ENCODE data around the gene PLEKHA8. TPM values are rescaled to one million over a fixed set of nuclear protein-coding genes. Genes with fewer than 3 reads are reported as not detected.
A peak's percentile ranks its signal among the peaks of the same experiment; 100 is the strongest.

The PLEKHA8 gene, protein sequence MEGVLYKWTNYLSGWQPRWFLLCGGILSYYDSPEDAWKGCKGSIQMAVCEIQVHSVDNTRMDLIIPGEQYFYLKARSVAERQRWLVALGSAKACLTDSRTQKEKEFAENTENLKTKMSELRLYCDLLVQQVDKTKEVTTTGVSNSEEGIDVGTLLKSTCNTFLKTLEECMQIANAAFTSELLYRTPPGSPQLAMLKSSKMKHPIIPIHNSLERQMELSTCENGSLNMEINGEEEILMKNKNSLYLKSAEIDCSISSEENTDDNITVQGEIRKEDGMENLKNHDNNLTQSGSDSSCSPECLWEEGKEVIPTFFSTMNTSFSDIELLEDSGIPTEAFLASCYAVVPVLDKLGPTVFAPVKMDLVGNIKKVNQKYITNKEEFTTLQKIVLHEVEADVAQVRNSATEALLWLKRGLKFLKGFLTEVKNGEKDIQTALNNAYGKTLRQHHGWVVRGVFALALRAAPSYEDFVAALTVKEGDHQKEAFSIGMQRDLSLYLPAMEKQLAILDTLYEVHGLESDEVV
- total RNA-seq = 10 to 100 TPM; 11.7 to 14.9 TPM

DNA sequence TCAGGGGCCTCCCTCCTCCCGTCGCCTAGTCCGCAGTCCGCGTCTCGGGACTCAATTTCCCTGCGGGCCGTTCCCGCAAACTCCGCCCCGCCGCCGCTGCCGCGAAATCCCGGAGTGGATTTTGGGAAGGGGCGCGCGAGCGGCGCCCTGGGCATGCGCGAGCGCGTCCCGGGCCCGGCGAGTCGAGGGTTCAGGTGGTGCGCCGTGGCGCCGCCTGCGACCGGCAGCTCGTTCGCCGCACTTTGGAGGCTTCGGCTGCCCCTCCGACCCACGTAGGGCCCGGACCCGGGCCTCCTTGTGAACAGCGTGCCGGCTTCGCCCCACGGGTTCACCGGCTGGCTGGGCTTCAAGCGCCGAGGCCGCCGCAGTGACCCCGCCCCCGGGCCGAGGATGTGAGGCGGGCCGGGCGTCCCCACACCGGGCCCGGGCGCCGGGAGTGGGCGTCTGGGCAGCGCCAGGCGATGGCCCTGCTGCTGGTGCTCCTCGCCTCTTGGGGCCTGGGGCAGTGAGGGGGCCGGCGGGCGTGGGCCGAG lies at the start of gene PLEKHA8:
PLEKHA8 (plus strand) TSS at position 197 of the 533 bp plus-strand sequence. CDS start 351 bp downstream, outside the sequence.
- H3K36me3 ChIP-seq = no peaks in the 10 kb centered on the region
- H3K9ac ChIP-seq (ENCODE audit: low read depth in 2 of 2, low read length in 2 of 2) = peak within 1 kb of the TSS; percentile 88 to 92
- DNase-seq = peak; percentile 94
- intact Hi-C loops (cut with DNase I) = no loop called here
- H3K4me1 ChIP-seq = peaks cover 23% of the 10 kb centered on the region
- no peaks in the 10 kb centered on the region for H3K27me3 ChIP-seq
- H3K9me3 ChIP-seq = no peaks in the 10 kb centered on the region
- H3K4me3 ChIP-seq = peak within 1 kb of the TSS; percentile 93
- TF ChIP-seq, protein P1, sequence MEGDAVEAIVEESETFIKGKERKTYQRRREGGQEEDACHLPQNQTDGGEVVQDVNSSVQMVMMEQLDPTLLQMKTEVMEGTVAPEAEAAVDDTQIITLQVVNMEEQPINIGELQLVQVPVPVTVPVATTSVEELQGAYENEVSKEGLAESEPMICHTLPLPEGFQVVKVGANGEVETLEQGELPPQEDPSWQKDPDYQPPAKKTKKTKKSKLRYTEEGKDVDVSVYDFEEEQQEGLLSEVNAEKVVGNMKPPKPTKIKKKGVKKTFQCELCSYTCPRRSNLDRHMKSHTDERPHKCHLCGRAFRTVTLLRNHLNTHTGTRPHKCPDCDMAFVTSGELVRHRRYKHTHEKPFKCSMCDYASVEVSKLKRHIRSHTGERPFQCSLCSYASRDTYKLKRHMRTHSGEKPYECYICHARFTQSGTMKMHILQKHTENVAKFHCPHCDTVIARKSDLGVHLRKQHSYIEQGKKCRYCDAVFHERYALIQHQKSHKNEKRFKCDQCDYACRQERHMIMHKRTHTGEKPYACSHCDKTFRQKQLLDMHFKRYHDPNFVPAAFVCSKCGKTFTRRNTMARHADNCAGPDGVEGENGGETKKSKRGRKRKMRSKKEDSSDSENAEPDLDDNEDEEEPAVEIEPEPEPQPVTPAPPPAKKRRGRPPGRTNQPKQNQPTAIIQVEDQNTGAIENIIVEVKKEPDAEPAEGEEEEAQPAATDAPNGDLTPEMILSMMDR (IDR thresholded peaks at IDR 0.05) = no peak
- peak within 1 kb of the TSS; percentile 91 for H3K27ac ChIP-seq

DNA sequence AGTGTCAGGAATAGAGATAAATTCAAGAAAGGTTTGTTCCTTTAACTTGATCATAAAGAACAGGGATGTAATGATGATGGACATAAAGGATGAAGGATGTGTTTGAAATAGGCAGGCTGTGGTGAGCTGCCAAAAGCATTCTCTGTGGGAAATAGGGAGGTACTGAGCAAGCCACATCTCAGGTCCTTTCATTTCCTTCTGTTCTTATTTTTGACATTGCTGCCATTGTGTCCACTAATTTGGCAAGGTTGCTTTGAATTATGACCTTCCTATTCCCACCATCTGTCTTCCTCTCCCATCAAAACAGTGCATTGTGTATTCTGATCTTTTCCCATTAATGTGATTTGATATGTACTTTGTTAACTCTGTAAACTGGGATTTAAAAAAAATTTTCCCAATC lies 48.1 kb upstream of the PLEKHA8 start:
- Histone ChIP-seq H3K27ac (no peak overlapping the region), H3K27me3 (no peaks in the 10 kb centered on the region), H3K36me3 (no peaks in the 10 kb centered on the region), H3K9me3 (no peaks in the 10 kb centered on the region), H3K4me1 (no peaks in the 10 kb centered on the region), H3K9ac (ENCODE audit: low read depth in 2 of 2, low read length in 2 of 2) (no peak overlapping the region), H3K4me3 (no peak overlapping the region)
- TF ChIP-seq, protein P1 (IDR thresholded peaks at IDR 0.05) = no peak
- DNase-seq = no peak
- intact Hi-C loops (cut with DNase I) = no loop called here

DNA sequence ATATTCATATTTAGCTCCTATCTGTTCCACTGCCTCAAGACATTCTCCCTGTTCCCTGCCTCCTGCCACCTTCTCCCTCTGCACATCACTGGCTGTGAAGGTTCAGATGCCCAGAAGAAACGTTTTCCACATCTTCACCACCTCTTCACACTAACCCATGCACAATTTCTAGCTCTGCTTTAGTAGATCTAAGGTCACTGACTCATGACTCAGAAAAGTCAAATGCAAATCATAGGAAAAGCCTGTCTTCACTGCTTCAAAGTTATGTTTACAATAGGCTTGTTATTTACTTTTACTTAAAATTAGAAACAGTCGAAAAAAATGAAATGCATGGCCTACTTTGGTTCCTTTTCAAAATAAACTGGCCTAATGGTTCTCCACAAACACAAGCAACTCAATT lies 41.1 kb upstream of the PLEKHA8 start:
- Histone ChIP-seq H3K4me3 (no peak overlapping the region), H3K4me1 (no peaks in the 10 kb centered on the region), H3K36me3 (no peaks in the 10 kb centered on the region), H3K27me3 (no peaks in the 10 kb centered on the region), H3K9ac (ENCODE audit: low read depth in 2 of 2, low read length in 2 of 2) (no peak overlapping the region), H3K27ac (no peak overlapping the region), H3K9me3 (no peaks in the 10 kb centered on the region)
- TF ChIP-seq, protein P1 (IDR thresholded peaks at IDR 0.05) = no peak
- DNase-seq = no peak
- intact Hi-C loops (cut with DNase I) = no loop called here

DNA sequence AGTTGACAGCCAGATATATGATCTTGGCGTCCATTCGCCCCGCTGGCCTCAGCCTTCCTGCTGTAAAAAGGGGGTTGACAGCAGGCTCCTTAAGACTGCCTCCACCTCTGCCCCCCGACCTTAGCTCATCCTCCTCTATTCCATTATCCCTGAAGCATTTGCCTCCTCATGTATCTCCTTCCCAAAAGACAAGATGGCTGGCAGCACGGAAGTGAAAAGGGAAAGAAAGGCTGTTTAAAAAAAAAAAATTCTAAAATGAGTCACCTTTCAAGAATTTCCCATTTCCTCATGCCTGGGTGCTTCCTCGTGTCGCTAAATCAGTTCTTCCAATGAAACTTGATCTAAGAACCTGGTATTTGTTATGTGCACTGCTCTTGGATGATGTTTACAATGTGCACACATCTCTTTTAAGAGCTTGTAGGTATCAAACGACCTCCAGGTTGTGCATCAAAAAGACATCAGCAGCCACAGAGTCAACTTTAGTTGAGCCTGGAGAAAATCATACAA lies 40.3 kb upstream of the PLEKHA8 start:
- Histone ChIP-seq H3K9ac (ENCODE audit: low read depth in 2 of 2, low read length in 2 of 2) (no peak overlapping the region), H3K27me3 (no peaks in the 10 kb centered on the region), H3K36me3 (no peaks in the 10 kb centered on the region), H3K27ac (peak overlapping the region; percentile 76), H3K4me3 (no peak overlapping the region), H3K9me3 (no peaks in the 10 kb centered on the region), H3K4me1 (no peaks in the 10 kb centered on the region)
- no peak for DNase-seq
- intact Hi-C loops (cut with DNase I) = no loop called here
- TF ChIP-seq, protein P1 (IDR thresholded peaks at IDR 0.05) = no peak

DNA sequence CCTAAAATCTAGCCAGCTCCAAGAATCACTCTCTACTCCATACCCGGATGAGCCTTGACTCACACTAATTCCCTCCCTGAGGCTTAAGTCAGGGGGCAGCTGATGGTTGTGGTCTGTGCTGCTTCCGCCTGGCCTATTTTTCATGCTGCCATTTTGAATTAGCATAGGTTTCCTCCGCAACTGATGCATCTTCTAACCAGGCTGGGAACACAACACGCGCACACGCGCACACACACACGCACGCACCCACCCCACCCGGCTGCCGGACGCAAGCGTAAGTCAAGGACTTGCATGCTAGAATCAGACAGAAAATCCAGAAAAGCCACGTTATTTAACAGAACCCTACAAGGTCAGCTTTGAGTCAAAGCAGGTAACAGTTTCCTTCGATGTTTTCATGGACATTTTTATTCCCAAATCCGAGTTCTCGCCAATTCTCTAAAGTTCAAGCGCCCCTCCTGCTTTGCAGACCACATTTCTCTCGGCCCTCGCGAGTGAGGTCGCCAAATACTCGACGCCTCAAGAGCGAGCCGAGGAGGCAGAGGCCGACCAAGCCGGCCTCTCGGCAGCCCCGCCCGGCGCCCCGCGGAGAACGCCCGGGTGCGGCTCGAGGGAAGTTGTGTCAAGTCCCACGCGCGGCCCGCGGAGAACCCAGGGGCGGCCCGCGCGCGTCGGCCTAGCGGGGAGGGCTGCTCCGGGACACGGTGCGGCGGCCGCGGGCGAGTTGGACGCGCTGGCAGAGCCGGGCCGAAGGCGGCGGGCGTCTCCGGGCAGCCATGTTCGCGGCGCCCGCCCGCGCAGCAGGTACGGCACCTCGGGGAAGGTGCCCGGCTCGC lies 39.6 kb upstream of the PLEKHA8 start:
- TF ChIP-seq, protein P1 (IDR thresholded peaks at IDR 0.05) = no peak
- Histone ChIP-seq H3K36me3 (no peaks in the 10 kb centered on the region), H3K27ac (peak overlapping the region; percentile 76), H3K9ac (ENCODE audit: low read depth in 2 of 2, low read length in 2 of 2) (peak overlapping the region; percentile 61 to 87), H3K4me1 (no peaks in the 10 kb centered on the region), H3K4me3 (peak overlapping the region; percentile 97), H3K9me3 (no peaks in the 10 kb centered on the region), H3K27me3 (no peaks in the 10 kb centered on the region)
- peak; percentile 68 for DNase-seq
- intact Hi-C loops (cut with DNase I) = no loop called here
